ENCODE data around the gene NDUFC2. TPM values are rescaled to one million over a fixed set of nuclear protein-coding genes. Genes with fewer than 3 reads are reported as not detected.
A peak's percentile ranks its signal among the peaks of the same experiment; 100 is the strongest.

The NDUFC2 gene
- total and polyA plus RNA-seq, 2 experiments from 2014 or later = 122 to 711 TPM

DNA sequence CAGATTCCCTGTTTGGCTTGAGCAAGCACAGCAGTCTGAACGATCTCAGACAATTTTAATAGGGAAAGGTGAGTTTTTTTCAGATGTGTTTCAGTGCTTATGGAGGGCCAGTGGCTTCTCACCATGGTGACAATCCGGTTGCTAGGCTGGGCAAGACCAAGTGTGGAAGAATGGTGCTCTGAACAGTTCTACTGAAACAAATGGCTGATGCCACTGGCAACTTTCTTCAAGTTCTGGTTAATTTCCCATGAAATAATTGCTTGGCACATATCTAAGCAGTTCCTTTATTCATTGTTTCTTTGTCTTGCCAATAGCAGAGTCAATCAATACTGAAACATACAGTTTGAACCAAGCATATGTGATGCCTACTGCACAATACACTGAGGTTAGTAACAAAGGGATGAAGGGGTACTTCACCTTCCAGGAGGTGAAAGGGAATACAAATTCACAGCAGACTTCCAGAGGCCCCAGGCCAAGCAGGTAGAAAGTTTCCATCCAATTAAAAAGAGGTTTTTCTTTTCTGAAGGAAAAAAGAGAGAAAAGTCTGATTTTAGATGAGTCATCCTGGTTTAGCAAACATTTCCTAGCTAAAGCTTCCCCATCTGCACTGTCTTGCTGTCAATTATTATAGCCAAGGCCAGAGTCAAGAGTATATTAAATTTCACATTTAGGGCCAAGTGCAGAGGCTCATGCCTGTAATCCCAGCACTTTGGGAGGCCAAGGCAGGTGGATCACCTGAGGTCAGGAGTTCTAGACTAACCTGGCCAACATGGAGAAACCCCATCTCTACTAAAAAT lies 21.2 kb upstream of the NDUFC2 start:
- Histone ChIP-seq H2AFZ (no peak overlapping the region), H3K4me3 (no peak overlapping the region), H3K27me3 (ENCODE audit: insufficient read depth) (no peaks in the 10 kb centered on the region), H3K4me2 (no peak overlapping the region), H3K79me2 (replicated peaks; ENCODE audit: insufficient read depth) (no peaks in the 10 kb centered on the region), H3K27ac (ENCODE audit: low read depth) (no peak overlapping the region), H3K4me1 (ENCODE audit: insufficient read depth) (no peaks in the 10 kb centered on the region), H3F3A (replicated peaks; ENCODE audit: low read depth) (no peaks in the 10 kb centered on the region), H4K20me1 (replicated peaks; ENCODE audit: insufficient read depth) (no peaks in the 10 kb centered on the region), H3K36me3 (ENCODE audit: insufficient read depth) (peaks cover 30% of the 10 kb centered on the region), H3K9me2 (ENCODE audit: insufficient read depth) (no peaks in the 10 kb centered on the region)
- DNase-seq (ENCODE audit: low spot score) (no peak), ATAC-seq (no peak)
- Mint-ChIP-seq H3K27me3 (ENCODE audit: insufficient read depth, low read depth, poor library complexity) (peaks cover 3% of the 10 kb centered on the region), H3K27ac (peak overlapping the region; percentile 59), H3K4me3 (no peak overlapping the region), H3K4me1 (no peaks in the 10 kb centered on the region), H3K9me3 (no peaks in the 10 kb centered on the region), H3K36me3 (ENCODE audit: low read depth) (peaks cover 44% of the 10 kb centered on the region)
- TF ChIP-seq, protein P1, sequence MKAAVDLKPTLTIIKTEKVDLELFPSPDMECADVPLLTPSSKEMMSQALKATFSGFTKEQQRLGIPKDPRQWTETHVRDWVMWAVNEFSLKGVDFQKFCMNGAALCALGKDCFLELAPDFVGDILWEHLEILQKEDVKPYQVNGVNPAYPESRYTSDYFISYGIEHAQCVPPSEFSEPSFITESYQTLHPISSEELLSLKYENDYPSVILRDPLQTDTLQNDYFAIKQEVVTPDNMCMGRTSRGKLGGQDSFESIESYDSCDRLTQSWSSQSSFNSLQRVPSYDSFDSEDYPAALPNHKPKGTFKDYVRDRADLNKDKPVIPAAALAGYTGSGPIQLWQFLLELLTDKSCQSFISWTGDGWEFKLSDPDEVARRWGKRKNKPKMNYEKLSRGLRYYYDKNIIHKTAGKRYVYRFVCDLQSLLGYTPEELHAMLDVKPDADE (IDR thresholded peaks at IDR 0.05) = no peak
- TF ChIP-seq EZH2 (IDR thresholded peaks at IDR 0.05; ENCODE audit: low read depth, unreplicated experiment) (no peak), EZH2phosphoT487 (IDR thresholded peaks at IDR 0.05; ENCODE audit: unreplicated experiment) (no peak), POLR2AphosphoS5 (IDR thresholded peaks at IDR 0.05; ENCODE audit: low read depth) (no peak), STAT1 (IDR thresholded peaks at IDR 0.05; ENCODE audit: unreplicated experiment) (no peak), ZNF114 (CRISPR knock-in tag; IDR thresholded peaks at IDR 0.05) (no peak), NANOG (IDR thresholded peaks at IDR 0.05; ENCODE audit: borderline replicate concordance) (no peak), JUNB (IDR thresholded peaks at IDR 0.05; ENCODE audit: unreplicated experiment) (no peak), CREB1 (CRISPR knock-in tag; IDR thresholded peaks at IDR 0.05; ENCODE audit: low read depth) (no peak), ZNF331 (CRISPR knock-in tag; IDR thresholded peaks at IDR 0.05; ENCODE audit: low read depth) (no peak)
- TF ChIP-seq, protein P2, sequence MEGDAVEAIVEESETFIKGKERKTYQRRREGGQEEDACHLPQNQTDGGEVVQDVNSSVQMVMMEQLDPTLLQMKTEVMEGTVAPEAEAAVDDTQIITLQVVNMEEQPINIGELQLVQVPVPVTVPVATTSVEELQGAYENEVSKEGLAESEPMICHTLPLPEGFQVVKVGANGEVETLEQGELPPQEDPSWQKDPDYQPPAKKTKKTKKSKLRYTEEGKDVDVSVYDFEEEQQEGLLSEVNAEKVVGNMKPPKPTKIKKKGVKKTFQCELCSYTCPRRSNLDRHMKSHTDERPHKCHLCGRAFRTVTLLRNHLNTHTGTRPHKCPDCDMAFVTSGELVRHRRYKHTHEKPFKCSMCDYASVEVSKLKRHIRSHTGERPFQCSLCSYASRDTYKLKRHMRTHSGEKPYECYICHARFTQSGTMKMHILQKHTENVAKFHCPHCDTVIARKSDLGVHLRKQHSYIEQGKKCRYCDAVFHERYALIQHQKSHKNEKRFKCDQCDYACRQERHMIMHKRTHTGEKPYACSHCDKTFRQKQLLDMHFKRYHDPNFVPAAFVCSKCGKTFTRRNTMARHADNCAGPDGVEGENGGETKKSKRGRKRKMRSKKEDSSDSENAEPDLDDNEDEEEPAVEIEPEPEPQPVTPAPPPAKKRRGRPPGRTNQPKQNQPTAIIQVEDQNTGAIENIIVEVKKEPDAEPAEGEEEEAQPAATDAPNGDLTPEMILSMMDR (conservative IDR thresholded peaks at IDR 0.05; ENCODE audit: low read depth in 2 of 2) = no peak
- TF ChIP-seq, protein P3, sequence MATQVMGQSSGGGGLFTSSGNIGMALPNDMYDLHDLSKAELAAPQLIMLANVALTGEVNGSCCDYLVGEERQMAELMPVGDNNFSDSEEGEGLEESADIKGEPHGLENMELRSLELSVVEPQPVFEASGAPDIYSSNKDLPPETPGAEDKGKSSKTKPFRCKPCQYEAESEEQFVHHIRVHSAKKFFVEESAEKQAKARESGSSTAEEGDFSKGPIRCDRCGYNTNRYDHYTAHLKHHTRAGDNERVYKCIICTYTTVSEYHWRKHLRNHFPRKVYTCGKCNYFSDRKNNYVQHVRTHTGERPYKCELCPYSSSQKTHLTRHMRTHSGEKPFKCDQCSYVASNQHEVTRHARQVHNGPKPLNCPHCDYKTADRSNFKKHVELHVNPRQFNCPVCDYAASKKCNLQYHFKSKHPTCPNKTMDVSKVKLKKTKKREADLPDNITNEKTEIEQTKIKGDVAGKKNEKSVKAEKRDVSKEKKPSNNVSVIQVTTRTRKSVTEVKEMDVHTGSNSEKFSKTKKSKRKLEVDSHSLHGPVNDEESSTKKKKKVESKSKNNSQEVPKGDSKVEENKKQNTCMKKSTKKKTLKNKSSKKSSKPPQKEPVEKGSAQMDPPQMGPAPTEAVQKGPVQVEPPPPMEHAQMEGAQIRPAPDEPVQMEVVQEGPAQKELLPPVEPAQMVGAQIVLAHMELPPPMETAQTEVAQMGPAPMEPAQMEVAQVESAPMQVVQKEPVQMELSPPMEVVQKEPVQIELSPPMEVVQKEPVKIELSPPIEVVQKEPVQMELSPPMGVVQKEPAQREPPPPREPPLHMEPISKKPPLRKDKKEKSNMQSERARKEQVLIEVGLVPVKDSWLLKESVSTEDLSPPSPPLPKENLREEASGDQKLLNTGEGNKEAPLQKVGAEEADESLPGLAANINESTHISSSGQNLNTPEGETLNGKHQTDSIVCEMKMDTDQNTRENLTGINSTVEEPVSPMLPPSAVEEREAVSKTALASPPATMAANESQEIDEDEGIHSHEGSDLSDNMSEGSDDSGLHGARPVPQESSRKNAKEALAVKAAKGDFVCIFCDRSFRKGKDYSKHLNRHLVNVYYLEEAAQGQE (IDR thresholded peaks at IDR 0.05; ENCODE audit: unreplicated experiment) = no peak
- TF ChIP-seq, protein P4, sequence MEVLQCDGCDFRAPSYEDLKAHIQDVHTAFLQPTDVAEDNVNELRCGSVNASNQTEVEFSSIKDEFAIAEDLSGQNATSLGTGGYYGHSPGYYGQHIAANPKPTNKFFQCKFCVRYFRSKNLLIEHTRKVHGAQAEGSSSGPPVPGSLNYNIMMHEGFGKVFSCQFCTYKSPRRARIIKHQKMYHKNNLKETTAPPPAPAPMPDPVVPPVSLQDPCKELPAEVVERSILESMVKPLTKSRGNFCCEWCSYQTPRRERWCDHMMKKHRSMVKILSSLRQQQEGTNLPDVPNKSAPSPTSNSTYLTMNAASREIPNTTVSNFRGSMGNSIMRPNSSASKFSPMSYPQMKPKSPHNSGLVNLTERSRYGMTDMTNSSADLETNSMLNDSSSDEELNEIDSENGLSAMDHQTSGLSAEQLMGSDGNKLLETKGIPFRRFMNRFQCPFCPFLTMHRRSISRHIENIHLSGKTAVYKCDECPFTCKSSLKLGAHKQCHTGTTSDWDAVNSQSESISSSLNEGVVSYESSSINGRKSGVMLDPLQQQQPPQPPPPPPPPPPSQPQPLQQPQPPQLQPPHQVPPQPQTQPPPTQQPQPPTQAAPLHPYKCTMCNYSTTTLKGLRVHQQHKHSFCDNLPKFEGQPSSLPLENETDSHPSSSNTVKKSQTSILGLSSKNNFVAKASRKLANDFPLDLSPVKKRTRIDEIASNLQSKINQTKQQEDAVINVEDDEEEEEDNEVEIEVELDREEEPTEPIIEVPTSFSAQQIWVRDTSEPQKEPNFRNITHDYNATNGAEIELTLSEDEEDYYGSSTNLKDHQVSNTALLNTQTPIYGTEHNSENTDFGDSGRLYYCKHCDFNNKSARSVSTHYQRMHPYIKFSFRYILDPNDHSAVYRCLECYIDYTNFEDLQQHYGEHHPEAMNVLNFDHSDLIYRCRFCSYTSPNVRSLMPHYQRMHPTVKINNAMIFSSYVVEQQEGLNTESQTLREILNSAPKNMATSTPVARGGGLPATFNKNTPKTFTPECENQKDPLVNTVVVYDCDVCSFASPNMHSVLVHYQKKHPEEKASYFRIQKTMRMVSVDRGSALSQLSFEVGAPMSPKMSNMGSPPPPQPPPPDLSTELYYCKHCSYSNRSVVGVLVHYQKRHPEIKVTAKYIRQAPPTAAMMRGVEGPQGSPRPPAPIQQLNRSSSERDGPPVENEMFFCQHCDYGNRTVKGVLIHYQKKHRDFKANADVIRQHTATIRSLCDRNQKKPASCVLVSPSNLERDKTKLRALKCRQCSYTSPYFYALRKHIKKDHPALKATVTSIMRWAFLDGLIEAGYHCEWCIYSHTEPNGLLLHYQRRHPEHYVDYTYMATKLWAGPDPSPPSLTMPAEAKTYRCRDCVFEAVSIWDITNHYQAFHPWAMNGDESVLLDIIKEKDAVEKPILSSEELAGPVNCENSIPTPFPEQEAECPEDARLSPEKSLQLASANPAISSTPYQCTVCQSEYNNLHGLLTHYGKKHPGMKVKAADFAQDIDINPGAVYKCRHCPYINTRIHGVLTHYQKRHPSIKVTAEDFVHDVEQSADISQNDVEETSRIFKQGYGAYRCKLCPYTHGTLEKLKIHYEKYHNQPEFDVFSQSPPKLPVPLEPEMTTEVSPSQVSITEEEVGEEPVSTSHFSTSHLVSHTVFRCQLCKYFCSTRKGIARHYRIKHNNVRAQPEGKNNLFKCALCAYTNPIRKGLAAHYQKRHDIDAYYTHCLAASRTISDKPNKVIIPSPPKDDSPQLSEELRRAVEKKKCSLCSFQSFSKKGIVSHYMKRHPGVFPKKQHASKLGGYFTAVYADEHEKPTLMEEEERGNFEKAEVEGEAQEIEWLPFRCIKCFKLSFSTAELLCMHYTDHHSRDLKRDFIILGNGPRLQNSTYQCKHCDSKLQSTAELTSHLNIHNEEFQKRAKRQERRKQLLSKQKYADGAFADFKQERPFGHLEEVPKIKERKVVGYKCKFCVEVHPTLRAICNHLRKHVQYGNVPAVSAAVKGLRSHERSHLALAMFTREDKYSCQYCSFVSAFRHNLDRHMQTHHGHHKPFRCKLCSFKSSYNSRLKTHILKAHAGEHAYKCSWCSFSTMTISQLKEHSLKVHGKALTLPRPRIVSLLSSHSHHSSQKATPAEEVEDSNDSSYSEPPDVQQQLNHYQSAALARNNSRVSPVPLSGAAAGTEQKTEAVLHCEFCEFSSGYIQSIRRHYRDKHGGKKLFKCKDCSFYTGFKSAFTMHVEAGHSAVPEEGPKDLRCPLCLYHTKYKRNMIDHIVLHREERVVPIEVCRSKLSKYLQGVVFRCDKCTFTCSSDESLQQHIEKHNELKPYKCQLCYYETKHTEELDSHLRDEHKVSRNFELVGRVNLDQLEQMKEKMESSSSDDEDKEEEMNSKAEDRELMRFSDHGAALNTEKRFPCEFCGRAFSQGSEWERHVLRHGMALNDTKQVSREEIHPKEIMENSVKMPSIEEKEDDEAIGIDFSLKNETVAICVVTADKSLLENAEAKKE (CRISPR knock-in tag; IDR thresholded peaks at IDR 0.05) = no peak
